Endothelial cell of umbilical vein (primary cell): ENCODE measurements around the gene PDCD2L. TPM values are rescaled to one million over a fixed set of nuclear protein-coding genes. Genes with fewer than 3 reads are reported as not detected.
A peak's percentile ranks its signal among the peaks of the same experiment; 100 is the strongest.
"Not testable (repeated sequence)": the region's sequence is repeated elsewhere in the genome, so short reads cannot be mapped to it uniquely, and the experiment has no call there.

Experiments used
- BruUV-seq: library from RNA; stranded (reverse); fragments of 400-500 nt; replicated peaks from 2 replicates; lab custom pipeline; 2021; lab: Mats Ljungman, UMichigan
- CTCF ChIA-PET: fragments of 300-600, 350-600 bp; sonication (Branson Sonifier 250); formaldehyde crosslinking; loops from one replicate; lab custom pipeline; 2021; ENCODE audit warnings: antibody characterized with exemption, inconsistent platforms; lab: Charles Lee
- POLR2A ChIA-PET: fragments of 300-600, 350-600 bp; sonication (Branson Sonifier 250); formaldehyde crosslinking; loops from one replicate; lab custom pipeline; 2021; ENCODE audit warnings: antibody characterized with exemption, inconsistent platforms; lab: Charles Lee
- DNase-seq: peaks from one replicate; pipeline ENCODE4 v3.0.0-alpha.2; 2011; ENCODE audit warnings: low read depth, low spot score
- FAIRE-seq: peaks from 2 replicates; lab custom pipeline; 2011; peaks lifted over from hg19 to GRCh38; lab: Jason Lieb, UNC
- H2AFZ ChIP-seq: 2 replicates; pipeline ENCODE4 v1.6.0; 2012; ENCODE audit warnings: low read depth, low read length, control low read depth, inconsistent platforms
- H3K27ac ChIP-seq: 2 replicates; pipeline ENCODE4 v1.5.1; 2011; ENCODE audit warnings: low read depth, mild to moderate bottlenecking, control low read depth, low read length, moderate library complexity; ENCODE audit not compliant: insufficient read depth
- H3K27me3 ChIP-seq, 2 experiments: 2 replicates each; pipeline versions ENCODE4 v1.6.0 to v1.6.1; 2011; ENCODE audit warnings: low read length in 2 of 2, mixed read lengths in 1 of 2; ENCODE audit not compliant: control insufficient read depth in 2 of 2, insufficient read depth in 2 of 2
- H3K36me3 ChIP-seq, 2 experiments: 2 replicates in 1 of 2; 3 replicates in 1 of 2; pipeline ENCODE4 v1.5.1; 2011; ENCODE audit warnings: low read length in 2 of 2, mild to moderate bottlenecking in 1 of 2, moderate library complexity in 1 of 2; ENCODE audit not compliant: control insufficient read depth in 2 of 2, insufficient read depth in 2 of 2; ENCODE audit errors: extremely low read depth in 1 of 2
- H3K4me1 ChIP-seq: 3 replicates; pipeline ENCODE4 v1.5.1; 2011; ENCODE audit warnings: mild to moderate bottlenecking, low read length; ENCODE audit not compliant: control insufficient read depth, insufficient read depth; ENCODE audit errors: extremely low read depth
- H3K4me2 ChIP-seq: 2 replicates; pipeline ENCODE4 v1.6.1; 2011; ENCODE audit warnings: low read length, control low read depth, mixed read lengths; ENCODE audit not compliant: insufficient read depth
- H3K4me3 ChIP-seq, 3 experiments: fragments of 200-600 bp in 1 of 3; sonication (generic), shearing (Covaris generic) in 1 of 3; replicated peaks in 1 of 3; 2 replicates each; pipeline ENCODE4 v1.5.1; 2011 to 2016; ENCODE audit warnings: control low read depth in 3 of 3, low read length in 3 of 3, mild to moderate bottlenecking in 2 of 3, inconsistent platforms in 1 of 3, low read depth in 1 of 3, moderate library complexity in 1 of 3; ENCODE audit not compliant: insufficient read depth in 1 of 3
- H3K79me2 ChIP-seq: 2 replicates; pipeline ENCODE4 v1.6.0; 2012; ENCODE audit warnings: low read length, inconsistent platforms; ENCODE audit not compliant: control insufficient read depth, insufficient read depth
- H3K9ac ChIP-seq: replicated peaks from 2 replicates; pipeline ENCODE3; 2011; ENCODE audit warnings: low read length, control low read depth; ENCODE audit not compliant: insufficient read depth; ENCODE audit errors: extremely low read depth
- H3K9me1 ChIP-seq: replicated peaks from 3 replicates; pipeline ENCODE4 v1.6.0; 2011; ENCODE audit warnings: mild to moderate bottlenecking, low read length; ENCODE audit not compliant: control insufficient read depth, insufficient read depth; ENCODE audit errors: extremely low read depth
- H3K9me3 ChIP-seq: replicated peaks from 2 replicates; pipeline ENCODE4 v1.5.1; 2012; ENCODE audit warnings: low read length, inconsistent platforms; ENCODE audit not compliant: control insufficient read depth, insufficient read depth
- H4K20me1 ChIP-seq: replicated peaks from 2 replicates; pipeline ENCODE3; 2011; ENCODE audit warnings: mild to moderate bottlenecking, low read length; ENCODE audit not compliant: control insufficient read depth, insufficient read depth; ENCODE audit errors: extremely low read depth
- GATA2 ChIP-seq: IDR thresholded peaks from 2 replicates; pipeline ENCODE4 v1.7.0; 2011; ENCODE audit warnings: low read depth, mild to moderate bottlenecking, moderate library complexity, mixed read lengths, low read length; ENCODE audit not compliant: insufficient read length, insufficient read depth
- POLR2AphosphoS5 ChIP-seq: IDR thresholded peaks from 2 replicates; pipeline ENCODE4 v1.6.1; 2012; ENCODE audit warnings: low read depth, mild to moderate bottlenecking, control low read depth, low read length, moderate library complexity; ENCODE audit not compliant: insufficient read depth
- dilution Hi-C: fragments of 300-500 bp; cut with MboI; formaldehyde crosslinking; loops from one replicate; pipeline ENCODE4 v1.15.0; 2019; ENCODE audit warnings: low sequenced_read_pairs; ENCODE audit not compliant: extremely low pct_ligation_motif_present
- intact Hi-C: fragments of 100-400 bp; cut with micrococcal nuclease; formaldehyde crosslinking; loops from one replicate; pipeline ENCODE4 v1.10.0; 2022
- polyA plus RNA-seq, 4 experiments: library from polyadenylated mRNA; depleted of rRNA in 3 of 4; stranded (reverse) in 3 of 4; unstranded in 1 of 4; fragments of >200 nt; gene quantifications; 2 replicates each; pipeline versions ENCODE4 v1.2.1 to v1.2.3, GENCODE V29; 2011 to 2012; ENCODE audit warnings: missing spikeins in 1 of 4
- total RNA-seq: library from RNA; stranded (reverse); gene quantifications from 2 replicates; pipeline ENCODE4 v1.2.3, GENCODE V29; 2021

The PDCD2L gene
- total and polyA plus RNA-seq, 2 donors (not counting 3 experiments of a cell fraction or from before 2014, with no cell fraction given), result 12.4 to 20.3 TPM

GRCh38 chr19:34468409-34468808 lies 64.2 kb downstream of the PDCD2L start:
- no peaks in the 10 kb centered on the region for H3K9me1 ChIP-seq
- H3K4me3 ChIP-seq, result no peak overlapping the region
- no peak overlapping the region for H3K9ac ChIP-seq
- H4K20me1 ChIP-seq, result no peaks in the 10 kb centered on the region
- intact Hi-C loops (no loop called here), dilution Hi-C loops (no loop called here)
- no peak overlapping the region for H3K27ac ChIP-seq
- H3K4me2 ChIP-seq, result no peak overlapping the region
- no TSS peak for BruUV-seq
- TF ChIP-seq POLR2AphosphoS5 (no peak), GATA2 (no peak)
- peaks cover 5% of the 10 kb centered on the region for H3K79me2 ChIP-seq
- H2AFZ ChIP-seq, result no peak overlapping the region
- H3K36me3 ChIP-seq, result peaks cover 26 to 30% of the 10 kb centered on the region in 2 experiments
- H3K27me3 ChIP-seq, result no peaks in the 10 kb centered on the region
- ChIA-PET POLR2A (no interaction called here), CTCF (no interaction called here)
- no peaks in the 10 kb centered on the region for H3K4me1 ChIP-seq
- no peaks in the 10 kb centered on the region for H3K9me3 ChIP-seq
- DNase-seq (no peak), FAIRE-seq (peak; percentile 59)

DNA sequence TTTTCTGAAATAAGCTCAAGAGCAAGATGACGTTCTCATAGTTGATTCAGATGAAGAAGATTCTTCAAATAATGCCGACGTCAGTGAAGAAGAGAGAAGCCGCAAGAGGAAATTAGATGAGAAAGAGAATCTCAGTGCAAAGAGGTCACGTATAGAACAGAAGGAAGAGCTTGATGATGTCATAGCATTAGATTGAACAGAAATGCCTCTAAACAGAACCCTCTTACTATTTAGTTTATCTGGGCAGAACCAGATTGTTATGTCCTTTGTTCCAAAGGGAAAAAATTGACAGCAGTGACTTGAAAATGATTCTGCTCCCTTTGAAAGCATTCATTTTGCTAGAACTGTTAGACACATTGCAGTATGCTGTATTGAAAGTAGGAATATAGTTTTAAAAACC lies 64.8 kb downstream of the PDCD2L start:
- H3K9ac ChIP-seq, BruUV-seq, H2AFZ ChIP-seq, dilution Hi-C loops, H3K4me1 ChIP-seq, H3K9me1 ChIP-seq, CTCF ChIA-PET, H3K9me3 ChIP-seq, H3K4me3 ChIP-seq, H3K4me2 ChIP-seq, H3K27me3 ChIP-seq, intact Hi-C loops, H4K20me1 ChIP-seq, H3K27ac ChIP-seq, H3K79me2 ChIP-seq, DNase-seq, POLR2A ChIA-PET: not testable (repeated sequence)
- peaks cover 24 to 29% of the 10 kb centered on the region in 2 experiments for H3K36me3 ChIP-seq
- peak; percentile 15 for FAIRE-seq
